Endothelial cell of umbilical vein (primary cell): ENCODE results near the gene CNOT4. TPM values are rescaled to one million over a fixed set of nuclear protein-coding genes. Genes with fewer than 3 reads are reported as not detected.

ENCODE experiments used
- BruUV-seq: library from RNA; stranded (reverse); fragments of 400-500 nt; replicated peaks from 2 replicates; lab custom pipeline; 2021; lab: Mats Ljungman, UMichigan
- CTCF ChIA-PET: fragments of 300-600, 350-600 bp; sonication (Branson Sonifier 250); formaldehyde crosslinking; loops from one replicate; lab custom pipeline; 2021; ENCODE audit warnings: antibody characterized with exemption, inconsistent platforms; lab: Charles Lee
- POLR2A ChIA-PET: fragments of 300-600, 350-600 bp; sonication (Branson Sonifier 250); formaldehyde crosslinking; loops from one replicate; lab custom pipeline; 2021; ENCODE audit warnings: antibody characterized with exemption, inconsistent platforms; lab: Charles Lee
- DNase-seq: peaks from one replicate; pipeline ENCODE4 v3.0.0-alpha.2; 2011; ENCODE audit warnings: low read depth, low spot score
- FAIRE-seq: peaks from 2 replicates; lab custom pipeline; 2011; peaks lifted over from hg19 to GRCh38; lab: Jason Lieb, UNC
- H2AFZ ChIP-seq: 2 replicates; pipeline ENCODE4 v1.6.0; 2012; ENCODE audit warnings: low read depth, low read length, control low read depth, inconsistent platforms
- H3K27ac ChIP-seq: 2 replicates; pipeline ENCODE4 v1.5.1; 2011; ENCODE audit warnings: low read depth, mild to moderate bottlenecking, control low read depth, low read length, moderate library complexity; ENCODE audit not compliant: insufficient read depth
- H3K27me3 ChIP-seq, 2 experiments: 2 replicates each; pipeline versions ENCODE4 v1.6.0 to v1.6.1; 2011; ENCODE audit warnings: low read length in 2 of 2, mixed read lengths in 1 of 2; ENCODE audit not compliant: control insufficient read depth in 2 of 2, insufficient read depth in 2 of 2
- H3K36me3 ChIP-seq, 2 experiments: 2 replicates in 1 of 2; 3 replicates in 1 of 2; pipeline ENCODE4 v1.5.1; 2011; ENCODE audit warnings: low read length in 2 of 2, mild to moderate bottlenecking in 1 of 2, moderate library complexity in 1 of 2; ENCODE audit not compliant: control insufficient read depth in 2 of 2, insufficient read depth in 2 of 2; ENCODE audit errors: extremely low read depth in 1 of 2
- H3K4me1 ChIP-seq: 3 replicates; pipeline ENCODE4 v1.5.1; 2011; ENCODE audit warnings: mild to moderate bottlenecking, low read length; ENCODE audit not compliant: control insufficient read depth, insufficient read depth; ENCODE audit errors: extremely low read depth
- H3K4me2 ChIP-seq: 2 replicates; pipeline ENCODE4 v1.6.1; 2011; ENCODE audit warnings: low read length, control low read depth, mixed read lengths; ENCODE audit not compliant: insufficient read depth
- H3K4me3 ChIP-seq, 3 experiments: fragments of 200-600 bp in 1 of 3; sonication (generic), shearing (Covaris generic) in 1 of 3; replicated peaks in 1 of 3; 2 replicates each; pipeline ENCODE4 v1.5.1; 2011 to 2016; ENCODE audit warnings: control low read depth in 3 of 3, low read length in 3 of 3, mild to moderate bottlenecking in 2 of 3, inconsistent platforms in 1 of 3, low read depth in 1 of 3, moderate library complexity in 1 of 3; ENCODE audit not compliant: insufficient read depth in 1 of 3
- H3K79me2 ChIP-seq: 2 replicates; pipeline ENCODE4 v1.6.0; 2012; ENCODE audit warnings: low read length, inconsistent platforms; ENCODE audit not compliant: control insufficient read depth, insufficient read depth
- H3K9ac ChIP-seq: replicated peaks from 2 replicates; pipeline ENCODE3; 2011; ENCODE audit warnings: low read length, control low read depth; ENCODE audit not compliant: insufficient read depth; ENCODE audit errors: extremely low read depth
- H3K9me1 ChIP-seq: replicated peaks from 3 replicates; pipeline ENCODE4 v1.6.0; 2011; ENCODE audit warnings: mild to moderate bottlenecking, low read length; ENCODE audit not compliant: control insufficient read depth, insufficient read depth; ENCODE audit errors: extremely low read depth
- H3K9me3 ChIP-seq: replicated peaks from 2 replicates; pipeline ENCODE4 v1.5.1; 2012; ENCODE audit warnings: low read length, inconsistent platforms; ENCODE audit not compliant: control insufficient read depth, insufficient read depth
- H4K20me1 ChIP-seq: replicated peaks from 2 replicates; pipeline ENCODE3; 2011; ENCODE audit warnings: mild to moderate bottlenecking, low read length; ENCODE audit not compliant: control insufficient read depth, insufficient read depth; ENCODE audit errors: extremely low read depth
- EZH2 ChIP-seq: IDR thresholded peaks from 2 replicates; pipeline ENCODE4 v1.6.1; 2012; ENCODE audit warnings: borderline replicate concordance, low read depth, mild to moderate bottlenecking, moderate library complexity, low read length, inconsistent platforms; ENCODE audit not compliant: severe bottlenecking
- FOS ChIP-seq: IDR thresholded peaks from 2 replicates; pipeline ENCODE4 v1.6.1; 2011; ENCODE audit warnings: mild to moderate bottlenecking, low read length, moderate library complexity, borderline replicate concordance; ENCODE audit not compliant: insufficient read depth
- GATA2 ChIP-seq: IDR thresholded peaks from 2 replicates; pipeline ENCODE4 v1.7.0; 2011; ENCODE audit warnings: low read depth, mild to moderate bottlenecking, moderate library complexity, mixed read lengths, low read length; ENCODE audit not compliant: insufficient read length, insufficient read depth
- JUN ChIP-seq: IDR thresholded peaks from 2 replicates; pipeline ENCODE4 v1.6.1; 2011; ENCODE audit warnings: borderline replicate concordance, low read depth; ENCODE audit not compliant: insufficient read length, insufficient read depth
- MYC ChIP-seq: IDR thresholded peaks from one replicate; pipeline ENCODE4 v1.6.1; 2011; ENCODE audit warnings: mild to moderate bottlenecking, low read depth, low read length
- POLR2A ChIP-seq: IDR thresholded peaks from 2 replicates; pipeline ENCODE4 v1.6.1; 2012; ENCODE audit warnings: low read depth, mild to moderate bottlenecking, control low read depth, low read length
- POLR2AphosphoS5 ChIP-seq: IDR thresholded peaks from 2 replicates; pipeline ENCODE4 v1.6.1; 2012; ENCODE audit warnings: low read depth, mild to moderate bottlenecking, control low read depth, low read length, moderate library complexity; ENCODE audit not compliant: insufficient read depth
- dilution Hi-C: fragments of 300-500 bp; cut with MboI; formaldehyde crosslinking; loops from one replicate; pipeline ENCODE4 v1.15.0; 2019; ENCODE audit warnings: low sequenced_read_pairs; ENCODE audit not compliant: extremely low pct_ligation_motif_present
- intact Hi-C: fragments of 100-400 bp; cut with micrococcal nuclease; formaldehyde crosslinking; loops from one replicate; pipeline ENCODE4 v1.10.0; 2022
- polyA plus RNA-seq, 4 experiments: library from polyadenylated mRNA; depleted of rRNA in 3 of 4; stranded (reverse) in 3 of 4; unstranded in 1 of 4; fragments of >200 nt; gene quantifications; 2 replicates each; pipeline versions ENCODE4 v1.2.1 to v1.2.3, GENCODE V29; 2011 to 2012; ENCODE audit warnings: missing spikeins in 1 of 4
- total RNA-seq: library from RNA; stranded (reverse); gene quantifications from 2 replicates; pipeline ENCODE4 v1.2.3, GENCODE V29; 2021
- TF ChIP-seq, protein P1 (sequence below), 2 donors: IDR thresholded peaks; 1 replicate in 1 of 2; 2 replicates in 1 of 2; pipeline ENCODE4 v1.5.1; 2011; ENCODE audit warnings: low read length in 2 of 2, mild to moderate bottlenecking in 2 of 2, moderate library complexity in 2 of 2, control low read depth in 1 of 2, inconsistent platforms in 1 of 2, low read depth in 1 of 2; ENCODE audit not compliant: insufficient read depth in 1 of 2; ENCODE audit errors: extremely low read depth in 1 of 2
- TF ChIP-seq, protein P2 (sequence below): IDR thresholded peaks from 2 replicates; pipeline ENCODE4 v1.6.1; 2011; ENCODE audit not compliant: insufficient read depth, insufficient read length

CNOT4 gene
- total and polyA plus RNA-seq, 2 donors (not counting 3 experiments of a cell fraction or from before 2014, with no cell fraction given): 10.3 to 21.7 TPM

DNA sequence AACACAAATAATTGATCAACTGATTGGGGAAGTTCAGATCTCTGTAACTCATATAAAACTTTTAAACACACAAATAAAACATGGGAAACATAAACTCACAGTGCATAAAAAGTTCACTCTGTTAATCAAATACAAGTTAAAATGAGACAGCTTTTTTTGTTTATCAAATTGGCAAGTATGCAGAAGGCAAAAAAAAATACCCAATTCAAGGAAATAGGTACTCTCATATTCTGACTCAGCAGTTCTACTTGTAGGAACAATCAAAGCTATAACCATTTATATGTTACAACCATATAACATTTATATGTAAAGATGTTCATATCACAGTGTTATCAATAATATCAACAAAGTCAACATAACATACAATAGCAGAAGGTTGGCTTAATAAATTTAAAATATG is 102.0 kb downstream of the CNOT4 start:
- ChIA-PET POLR2A (no interaction called here), CTCF (interaction anchor here (1.7 kb wide), 1 partner anchor 134 kb away, joined by 4 read pairs; no protein-coding TSS in a partner anchor)
- FAIRE-seq: no peak
- Histone ChIP-seq H3K27me3 (no peaks in the 10 kb centered on the region), H2AFZ (no peak overlapping the region), H3K4me1 (peaks cover 9% of the 10 kb centered on the region), H3K9me1 (no peaks in the 10 kb centered on the region), H3K79me2 (no peaks in the 10 kb centered on the region), H3K4me2 (no peak overlapping the region), H3K27ac (no peak overlapping the region), H3K4me3 (no peak overlapping the region), H3K36me3 (peaks cover 2 to 7% of the 10 kb centered on the region in 2 experiments), H3K9ac (no peak overlapping the region), H4K20me1 (no peaks in the 10 kb centered on the region), H3K9me3 (no peaks in the 10 kb centered on the region)
- BruUV-seq: no TSS peak
- intact Hi-C loops (no loop called here), dilution Hi-C loops (no loop called here)
- DNase-seq: no peak
- TF ChIP-seq POLR2A (no peak), FOS (no peak), EZH2 (no peak), POLR2AphosphoS5 (no peak), MYC (no peak), GATA2 (no peak), JUN (no peak)
- TF ChIP-seq, protein P1, sequence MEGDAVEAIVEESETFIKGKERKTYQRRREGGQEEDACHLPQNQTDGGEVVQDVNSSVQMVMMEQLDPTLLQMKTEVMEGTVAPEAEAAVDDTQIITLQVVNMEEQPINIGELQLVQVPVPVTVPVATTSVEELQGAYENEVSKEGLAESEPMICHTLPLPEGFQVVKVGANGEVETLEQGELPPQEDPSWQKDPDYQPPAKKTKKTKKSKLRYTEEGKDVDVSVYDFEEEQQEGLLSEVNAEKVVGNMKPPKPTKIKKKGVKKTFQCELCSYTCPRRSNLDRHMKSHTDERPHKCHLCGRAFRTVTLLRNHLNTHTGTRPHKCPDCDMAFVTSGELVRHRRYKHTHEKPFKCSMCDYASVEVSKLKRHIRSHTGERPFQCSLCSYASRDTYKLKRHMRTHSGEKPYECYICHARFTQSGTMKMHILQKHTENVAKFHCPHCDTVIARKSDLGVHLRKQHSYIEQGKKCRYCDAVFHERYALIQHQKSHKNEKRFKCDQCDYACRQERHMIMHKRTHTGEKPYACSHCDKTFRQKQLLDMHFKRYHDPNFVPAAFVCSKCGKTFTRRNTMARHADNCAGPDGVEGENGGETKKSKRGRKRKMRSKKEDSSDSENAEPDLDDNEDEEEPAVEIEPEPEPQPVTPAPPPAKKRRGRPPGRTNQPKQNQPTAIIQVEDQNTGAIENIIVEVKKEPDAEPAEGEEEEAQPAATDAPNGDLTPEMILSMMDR (IDR thresholded peaks at IDR 0.05; ENCODE audit: extremely low read depth in 1 of 2, insufficient read depth in 1 of 2, low read depth in 1 of 2, low read length in 2 of 2): no peak
- TF ChIP-seq, protein P2, sequence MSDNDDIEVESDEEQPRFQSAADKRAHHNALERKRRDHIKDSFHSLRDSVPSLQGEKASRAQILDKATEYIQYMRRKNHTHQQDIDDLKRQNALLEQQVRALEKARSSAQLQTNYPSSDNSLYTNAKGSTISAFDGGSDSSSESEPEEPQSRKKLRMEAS: no peak
